ENCODE measurements around the gene TIMM22.
"Not testable (repeated sequence)": the region's sequence is repeated elsewhere in the genome, so short reads cannot be mapped to it uniquely, and the experiment has no call there.

Gene TIMM22

GRCh38 chr17:1040216-1040600 is 43.3 kb downstream of the TIMM22 start:
- no peak for DNase-seq

GRCh38 chr17:1041746-1042145 is 44.8 kb downstream of the TIMM22 start:
- DNase-seq = no peak

GRCh38 chr17:1042486-1042885 is 45.6 kb downstream of the TIMM22 start:
- DNase-seq = no peak

GRCh38 chr17:1043601-1044251 is 46.8 kb downstream of the TIMM22 start:
- no peak for DNase-seq

- DNase-seq = not testable (repeated sequence)
These were observed 47.6 kb downstream of the TIMM22 start for GRCh38 chr17:1044387-1045009.

- DNase-seq = no peak
These were observed 48.5 kb downstream of the TIMM22 start for GRCh38 chr17:1045456-1045855.

GRCh38 chr17:1047177-1047878 is 50.4 kb downstream of the TIMM22 start:
- no peak for DNase-seq

GRCh38 chr17:1047879-1048470 is 51.0 kb downstream of the TIMM22 start:
- no peak for DNase-seq

GRCh38 chr17:1048516-1049115 is 51.7 kb downstream of the TIMM22 start:
- not testable (repeated sequence) for DNase-seq

- no peak for DNase-seq
These were observed 52.7 kb downstream of the TIMM22 start for GRCh38 chr17:1049446-1050225.

GRCh38 chr17:1050246-1050995 is 53.5 kb downstream of the TIMM22 start:
- no peak for DNase-seq

GRCh38 chr17:1050996-1051925 is 54.3 kb downstream of the TIMM22 start:
- no peak for DNase-seq
